ENCODE results near the gene CYP1A1. TPM values are rescaled to one million over a fixed set of nuclear protein-coding genes. Genes with fewer than 3 reads are reported as not detected.

The CYP1A1 gene
- total RNA-seq, 1 experiment from 2014 or later: 15.7 TPM

Other genes starting within 250 kb of the CYP1A1 start
- 0.10 and 1.3 TPM in 2 replicates for gene ARID3B, start 184.3 kb downstream of the CYP1A1 start, total RNA-seq (2014; rRNA removed; shearing (Covaris generic); ENCODE audit: low replicate concordance)
- 17.5 and 18.8 TPM in 2 replicates for gene CLK3, start 109.7 kb downstream of the CYP1A1 start, total RNA-seq (2014; rRNA removed; shearing (Covaris generic); ENCODE audit: low replicate concordance)
- gene EDC3, start 29.5 kb downstream of the CYP1A1 start, total RNA-seq (2014; rRNA removed; shearing (Covaris generic); ENCODE audit: low replicate concordance): 18.2 and 22.1 TPM in 2 replicates
- gene CYP1A2, start 23.3 kb upstream of the CYP1A1 start, total RNA-seq (2014; rRNA removed; shearing (Covaris generic); ENCODE audit: low replicate concordance): 0.23 TPM in 1 of 2 replicates, not detected in the other
- gene CSK, start 56.6 kb upstream of the CYP1A1 start, total RNA-seq (2014; rRNA removed; shearing (Covaris generic); ENCODE audit: low replicate concordance): 42.0 and 57.2 TPM in 2 replicates
- gene LMAN1L, start 87.3 kb upstream of the CYP1A1 start, total RNA-seq (2014; rRNA removed; shearing (Covaris generic); ENCODE audit: low replicate concordance): not detected in 2 replicates
- gene CPLX3, start 101.1 kb upstream of the CYP1A1 start, total RNA-seq (2014; rRNA removed; shearing (Covaris generic); ENCODE audit: low replicate concordance): not detected in 2 replicates
- gene ULK3, start 117.6 kb upstream of the CYP1A1 start, total RNA-seq (2014; rRNA removed; shearing (Covaris generic); ENCODE audit: low replicate concordance): 14.5 and 19.5 TPM in 2 replicates
- 10.7 and 21.6 TPM in 2 replicates for gene SCAMP2, start 147.8 kb upstream of the CYP1A1 start, total RNA-seq (2014; rRNA removed; shearing (Covaris generic); ENCODE audit: low replicate concordance)
- 32.8 and 42.5 TPM in 2 replicates for gene MPI, start 164.5 kb upstream of the CYP1A1 start, total RNA-seq (2014; rRNA removed; shearing (Covaris generic); ENCODE audit: low replicate concordance)
- gene FAM219B, start 181.3 kb upstream of the CYP1A1 start, total RNA-seq (2014; rRNA removed; shearing (Covaris generic); ENCODE audit: low replicate concordance): 22.6 and 65.2 TPM in 2 replicates
- 343 and 426 TPM in 2 replicates for gene COX5A, start 212.5 kb upstream of the CYP1A1 start, total RNA-seq (2014; rRNA removed; shearing (Covaris generic); ENCODE audit: low replicate concordance)
- gene RPP25, start 231.2 kb upstream of the CYP1A1 start, total RNA-seq (2014; rRNA removed; shearing (Covaris generic); ENCODE audit: low replicate concordance): 9.7 and 19.0 TPM in 2 replicates

Measured in MG63 (cell line).